ENCODE data around the gene ZSWIM5. TPM values are rescaled to one million over a fixed set of nuclear protein-coding genes. Genes with fewer than 3 reads are reported as not detected.

ZSWIM5 gene
- total and polyA plus RNA-seq, 2 donors (not counting 1 experiment from before 2014, with no cell fraction given) = 0.36 to 1.7 TPM

DNA sequence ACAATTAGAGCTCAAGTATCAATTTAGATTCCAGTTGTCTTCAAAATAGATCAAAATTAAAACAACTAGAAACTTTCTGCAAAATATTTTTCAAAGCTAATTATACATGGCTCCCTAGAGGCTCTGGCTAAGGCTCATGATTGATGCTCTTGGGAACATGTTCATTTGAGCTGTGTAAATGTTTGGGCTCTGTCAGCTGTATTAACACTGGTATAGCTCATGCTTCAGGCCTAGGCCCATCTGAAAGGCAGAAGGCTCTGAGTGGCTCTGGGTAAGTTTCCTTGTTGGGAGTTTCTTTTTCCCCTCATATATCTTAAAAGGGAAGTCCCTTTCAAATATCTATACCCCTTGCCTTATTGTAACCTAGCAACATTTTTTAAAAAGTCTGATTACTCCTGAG is 113.1 kb downstream of the ZSWIM5 start:
- no peak overlapping the region for H3K4me3 Mint-ChIP-seq
- H3K9me3 Mint-ChIP-seq (ENCODE audit: insufficient read depth) = no peaks in the 10 kb centered on the region
- H3K79me2 ChIP-seq (ENCODE audit: control insufficient read depth, insufficient read depth, low read length) = no peaks in the 10 kb centered on the region
- H2AFZ ChIP-seq (ENCODE audit: insufficient read depth, low read depth, low read length, poor library complexity, severe bottlenecking) = no peak overlapping the region
- peaks cover 0 to 5% (median 1%) of the 10 kb centered on the region in 4 experiments for H3K27me3 ChIP-seq (replicated peaks in 1 of 4; ENCODE audit: control extremely low read depth in 1 of 4, control insufficient read depth in 3 of 4, insufficient read depth in 4 of 4, low read length in 3 of 4)
- no peaks in the 10 kb centered on the region for H3K36me3 ChIP-seq (replicated peaks in 1 of 2; ENCODE audit: control extremely low read depth in 1 of 2, control insufficient read depth in 1 of 2, extremely low read depth in 1 of 2, insufficient read depth in 2 of 2, low read length in 1 of 2)
- DNase-seq = no peak
- no peak overlapping the region for H3K4me2 ChIP-seq (replicated peaks; ENCODE audit: low read depth, low read length, poor library complexity, severe bottlenecking)
- H3K27me3 Mint-ChIP-seq = peaks cover 10% of the 10 kb centered on the region
- H3K9ac ChIP-seq (ENCODE audit: low read length) = no peak overlapping the region
- intact Hi-C loops (cut with micrococcal nuclease) = no loop called here
- H4K20me1 ChIP-seq (ENCODE audit: control insufficient read depth, insufficient read depth, low read length, poor library complexity, severe bottlenecking) = no peaks in the 10 kb centered on the region
- no peak overlapping the region for H3K27ac ChIP-seq (ENCODE audit: low read length in 2 of 2)
- CTCF ChIA-PET = interaction anchor here (0.6 kb wide), 1 partner anchor 1253 kb away, joined by 3 read pairs; no protein-coding TSS in a partner anchor
- no peak for ATAC-seq (ENCODE audit: low read depth)
- TF ChIP-seq EZH2 (IDR thresholded peaks at IDR 0.05; ENCODE audit: borderline replicate concordance, insufficient read depth, low read depth, low read length, poor library complexity, severe bottlenecking) = no peak
- TF ChIP-seq, protein P1, sequence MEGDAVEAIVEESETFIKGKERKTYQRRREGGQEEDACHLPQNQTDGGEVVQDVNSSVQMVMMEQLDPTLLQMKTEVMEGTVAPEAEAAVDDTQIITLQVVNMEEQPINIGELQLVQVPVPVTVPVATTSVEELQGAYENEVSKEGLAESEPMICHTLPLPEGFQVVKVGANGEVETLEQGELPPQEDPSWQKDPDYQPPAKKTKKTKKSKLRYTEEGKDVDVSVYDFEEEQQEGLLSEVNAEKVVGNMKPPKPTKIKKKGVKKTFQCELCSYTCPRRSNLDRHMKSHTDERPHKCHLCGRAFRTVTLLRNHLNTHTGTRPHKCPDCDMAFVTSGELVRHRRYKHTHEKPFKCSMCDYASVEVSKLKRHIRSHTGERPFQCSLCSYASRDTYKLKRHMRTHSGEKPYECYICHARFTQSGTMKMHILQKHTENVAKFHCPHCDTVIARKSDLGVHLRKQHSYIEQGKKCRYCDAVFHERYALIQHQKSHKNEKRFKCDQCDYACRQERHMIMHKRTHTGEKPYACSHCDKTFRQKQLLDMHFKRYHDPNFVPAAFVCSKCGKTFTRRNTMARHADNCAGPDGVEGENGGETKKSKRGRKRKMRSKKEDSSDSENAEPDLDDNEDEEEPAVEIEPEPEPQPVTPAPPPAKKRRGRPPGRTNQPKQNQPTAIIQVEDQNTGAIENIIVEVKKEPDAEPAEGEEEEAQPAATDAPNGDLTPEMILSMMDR (IDR thresholded peaks at IDR 0.05) = no peak
- H3K4me1 Mint-ChIP-seq = no peaks in the 10 kb centered on the region
- no peaks in the 10 kb centered on the region for H3K9me3 ChIP-seq (ENCODE audit: control extremely low read depth in 1 of 3, control insufficient read depth in 2 of 3, insufficient read depth in 1 of 3, low read length in 2 of 3)
- no peak overlapping the region for H3K4me3 ChIP-seq (ENCODE audit: control extremely low read depth in 1 of 5, extremely low read depth in 1 of 5, insufficient read depth in 1 of 5, low read depth in 2 of 5, low read length in 4 of 5)
- H3K4me1 ChIP-seq (ENCODE audit: control insufficient read depth in 2 of 2, insufficient read depth in 2 of 2, low read length in 2 of 2) = no peaks in the 10 kb centered on the region
- POLR2A ChIA-PET = no interaction called here
- H3K27ac Mint-ChIP-seq = no peak overlapping the region

GRCh38 chr1:45089711-45090110 is 116.7 kb downstream of the ZSWIM5 start:
- H3K27me3 Mint-ChIP-seq = peaks cover 4% of the 10 kb centered on the region
- Histone ChIP-seq H2AFZ (ENCODE audit: insufficient read depth, low read depth, low read length, poor library complexity, severe bottlenecking) (no peak overlapping the region), H3K27me3 (replicated peaks in 1 of 4; ENCODE audit: control extremely low read depth in 1 of 4, control insufficient read depth in 3 of 4, insufficient read depth in 4 of 4, low read length in 3 of 4) (peaks cover 0 to 2% (median 0%) of the 10 kb centered on the region in 4 experiments), H3K36me3 (replicated peaks in 1 of 2; ENCODE audit: control extremely low read depth in 1 of 2, control insufficient read depth in 1 of 2, extremely low read depth in 1 of 2, insufficient read depth in 2 of 2, low read length in 1 of 2) (no peaks in the 10 kb centered on the region), H3K4me3 (ENCODE audit: control extremely low read depth in 1 of 5, extremely low read depth in 1 of 5, insufficient read depth in 1 of 5, low read depth in 2 of 5, low read length in 4 of 5) (no peak overlapping the region), H3K9me3 (ENCODE audit: control extremely low read depth in 1 of 3, control insufficient read depth in 2 of 3, insufficient read depth in 1 of 3, low read length in 2 of 3) (no peaks in the 10 kb centered on the region), H4K20me1 (ENCODE audit: control insufficient read depth, insufficient read depth, low read length, poor library complexity, severe bottlenecking) (no peaks in the 10 kb centered on the region), H3K4me2 (replicated peaks; ENCODE audit: low read depth, low read length, poor library complexity, severe bottlenecking) (no peak overlapping the region), H3K79me2 (ENCODE audit: control insufficient read depth, insufficient read depth, low read length) (no peaks in the 10 kb centered on the region), H3K9ac (ENCODE audit: low read length) (no peak overlapping the region), H3K4me1 (ENCODE audit: control insufficient read depth in 2 of 2, insufficient read depth in 2 of 2, low read length in 2 of 2) (no peaks in the 10 kb centered on the region), H3K27ac (ENCODE audit: low read length in 2 of 2) (no peak overlapping the region)
- TF ChIP-seq, protein P1 (IDR thresholded peaks at IDR 0.05) = no peak
- no peak for TF ChIP-seq EZH2 (IDR thresholded peaks at IDR 0.05; ENCODE audit: borderline replicate concordance, insufficient read depth, low read depth, low read length, poor library complexity, severe bottlenecking)
- intact Hi-C loops (cut with micrococcal nuclease) = no loop called here
- no peak overlapping the region for H3K4me3 Mint-ChIP-seq
- H3K27ac Mint-ChIP-seq = no peak overlapping the region
- no peaks in the 10 kb centered on the region for H3K4me1 Mint-ChIP-seq
- no CpG with 5 or more reads among the region's 2 CpGs for WGBS (ENCODE audit: insufficient coverage)
- DNase-seq (no peak), ATAC-seq (ENCODE audit: low read depth) (no peak)
- no peaks in the 10 kb centered on the region for H3K9me3 Mint-ChIP-seq (ENCODE audit: insufficient read depth)
- POLR2A ChIA-PET = no interaction called here
- CTCF ChIA-PET = interaction anchor here (0.5 kb wide), 1 partner anchor 220 kb away, joined by 3 read pairs; no protein-coding TSS in a partner anchor
